Fibroblast of peridontal ligament (primary cell): ENCODE measurements around the gene AAMP.
"Not testable (repeated sequence)": the region's sequence is repeated elsewhere in the genome, so short reads cannot be mapped to it uniquely, and the experiment has no call there.

Experiments used
- DNase-seq: peaks from one replicate; pipeline ENCODE4 v3.0.0-alpha.2; 2010; ENCODE audit errors: extremely low read depth

Gene AAMP

GRCh38 chr2:218269900-218270720, at the start of gene AAMP, which contains the start of gene PNKD:
Gene AAMP (minus strand): TSS chr2:218270137. CDS start chr2:218270086, 51 bp downstream.
Gene PNKD (plus strand): TSS chr2:218270519. CDS start chr2:218270536, 17 bp downstream.
- peak; percentile 99 for DNase-seq

- DNase-seq = no peak
These were observed 48.3 kb upstream of the AAMP start for GRCh38 chr2:218318241-218318640.

- no peak for DNase-seq
These were observed 47.9 kb upstream of the AAMP start for GRCh38 chr2:218317835-218318234.

- no peak for DNase-seq
These were observed 47.3 kb upstream of the AAMP start for GRCh38 chr2:218317303-218317630.

- DNase-seq = no peak
These were observed 45.5 kb upstream of the AAMP start for GRCh38 chr2:218315397-218315796.

GRCh38 chr2:218314764-218315163, 44.8 kb upstream of the AAMP start:
- not testable (repeated sequence) for DNase-seq

GRCh38 chr2:218313356-218313755, 43.4 kb upstream of the AAMP start:
- no peak for DNase-seq

- DNase-seq = no peak
These were observed 42.4 kb upstream of the AAMP start for GRCh38 chr2:218312267-218312756.

- not testable (repeated sequence) for DNase-seq
These were observed 41.8 kb upstream of the AAMP start for GRCh38 chr2:218311541-218312266.

- DNase-seq = no peak
These were observed 41.1 kb upstream of the AAMP start for GRCh38 chr2:218310853-218311540.

GRCh38 chr2:218307415-218308090, 37.6 kb upstream of the AAMP start:
- DNase-seq = no peak

GRCh38 chr2:218306184-218306920, 36.4 kb upstream of the AAMP start:
- DNase-seq = no peak

GRCh38 chr2:218305383-218305782, 35.4 kb upstream of the AAMP start:
- no peak for DNase-seq

- peak; percentile 85 for DNase-seq
These were observed 31.4 kb upstream of the AAMP start for GRCh38 chr2:218301176-218301819.

GRCh38 chr2:218300141-218300540, 30.2 kb upstream of the AAMP start:
- DNase-seq = no peak

- no peak for DNase-seq
These were observed 28.5 kb upstream of the AAMP start for GRCh38 chr2:218298314-218298875.

GRCh38 chr2:218296847-218297246, 26.9 kb upstream of the AAMP start:
- DNase-seq = no peak

- no peak for DNase-seq
These were observed 26.3 kb upstream of the AAMP start for GRCh38 chr2:218296200-218296599.

GRCh38 chr2:218295029-218295428, 25.1 kb upstream of the AAMP start:
- no peak for DNase-seq

GRCh38 chr2:218294430-218295022, 24.6 kb upstream of the AAMP start:
- DNase-seq = no peak
